Measurements from ENCODE around the gene PLEKHA4.
"Not testable (repeated sequence)": the region's sequence is repeated elsewhere in the genome, so short reads cannot be mapped to it uniquely, and the experiment has no call there.

GRCh38 chr19:48876043-48876981, 7.9 kb upstream of the PLEKHA4 start:
- not testable (repeated sequence) for TF ChIP-seq CTCF, POLR2A (IDR thresholded peaks at IDR 0.05)

Measured in tibial nerve (tissue), 3 donors.